Skin of body (tissue), 2 donors: ENCODE data around the gene IL2RA. TPM values are rescaled to one million over a fixed set of nuclear protein-coding genes. Genes with fewer than 3 reads are reported as not detected.

Experiments
- DNase-seq: peaks from one replicate; lab custom pipeline; 2025; lab: John Stamatoyannopoulos, UW
- total RNA-seq: library from RNA; depleted of rRNA; stranded (reverse); fragments of >200 nt; gene quantifications from one replicate; pipeline ENCODE4 v1.2.3, GENCODE V29; 2014

IL2RA gene
- total RNA-seq, 1 donor from 2014 or later: 0.30 TPM

GRCh38 chr10:6040205-6040604 lies 22.0 kb downstream of the IL2RA start:
- no peak for DNase-seq

- no peak for DNase-seq
Measured at GRCh38 chr10:6039711-6040110, 22.5 kb downstream of the IL2RA start.

- no peak for DNase-seq
Measured at GRCh38 chr10:6038071-6038631, 24.0 kb downstream of the IL2RA start.

- DNase-seq: no peak
Measured at GRCh38 chr10:6037422-6037821, 24.7 kb downstream of the IL2RA start.

- DNase-seq: no peak
Measured at GRCh38 chr10:6036861-6037321, 25.3 kb downstream of the IL2RA start.

GRCh38 chr10:6035931-6036575 lies 26.1 kb downstream of the IL2RA start:
- no peak for DNase-seq

GRCh38 chr10:6035101-6035834 lies 26.9 kb downstream of the IL2RA start:
- no peak for DNase-seq

- DNase-seq: no peak
Measured at GRCh38 chr10:6034371-6034770, 27.8 kb downstream of the IL2RA start.

GRCh38 chr10:6033954-6034353 lies 28.2 kb downstream of the IL2RA start:
- no peak for DNase-seq

GRCh38 chr10:6030940-6031339 lies 31.2 kb downstream of the IL2RA start:
- no peak for DNase-seq

- no peak for DNase-seq
Measured at GRCh38 chr10:6030217-6030616, 31.9 kb downstream of the IL2RA start.

GRCh38 chr10:6027929-6028328 lies 34.2 kb downstream of the IL2RA start:
- no peak for DNase-seq

- no peak for DNase-seq
Measured at GRCh38 chr10:6025683-6026255, 36.4 kb downstream of the IL2RA start.

- no peak for DNase-seq
Measured at GRCh38 chr10:6024334-6024682, 37.9 kb downstream of the IL2RA start.

GRCh38 chr10:6023661-6024333 lies 38.4 kb downstream of the IL2RA start:
- no peak for DNase-seq

GRCh38 chr10:6022660-6023059 lies 39.5 kb downstream of the IL2RA start:
- DNase-seq: no peak

- DNase-seq: no peak
Measured at GRCh38 chr10:6020826-6021225, 41.3 kb downstream of the IL2RA start.

- DNase-seq: no peak
Measured at GRCh38 chr10:6019796-6020195, 42.4 kb downstream of the IL2RA start.

- no peak for DNase-seq
Measured at GRCh38 chr10:6019010-6019782, 43.0 kb downstream of the IL2RA start.

GRCh38 chr10:6018422-6018821 lies 43.7 kb downstream of the IL2RA start:
- no peak for DNase-seq

- no peak for DNase-seq
Measured at GRCh38 chr10:6017781-6018354, 44.3 kb downstream of the IL2RA start.
